Panc1 (cell line): ENCODE data around the gene MAPK8.

Experiments
- POLR2AphosphoS5 ChIP-seq: IDR thresholded peaks from 2 replicates; pipeline ENCODE4 v1.6.1; 2012; ENCODE audit warnings: mild to moderate bottlenecking, low read depth, low read length, moderate library complexity
- SIN3A ChIP-seq: IDR thresholded peaks from 2 replicates; pipeline ENCODE4 v1.6.1; 2012; ENCODE audit warnings: low read depth, mild to moderate bottlenecking, low read length, moderate library complexity, borderline replicate concordance; ENCODE audit not compliant: insufficient read depth
- TF ChIP-seq, protein P1 (sequence below): fragments of 450-650 bp; IDR thresholded peaks from 2 replicates; pipeline ENCODE4 v1.5.1; 2017; ENCODE audit warnings: mild to moderate bottlenecking
- TF ChIP-seq, protein P2 (sequence below), 2 experiments: IDR thresholded peaks; 2 replicates each; pipeline ENCODE4 v1.6.1; 2011 to 2012; ENCODE audit warnings: low read depth in 2 of 2, control low read depth in 1 of 2, low read length in 1 of 2, mild to moderate bottlenecking in 1 of 2, moderate library complexity in 1 of 2; ENCODE audit not compliant: insufficient read depth in 1 of 2

DNA sequence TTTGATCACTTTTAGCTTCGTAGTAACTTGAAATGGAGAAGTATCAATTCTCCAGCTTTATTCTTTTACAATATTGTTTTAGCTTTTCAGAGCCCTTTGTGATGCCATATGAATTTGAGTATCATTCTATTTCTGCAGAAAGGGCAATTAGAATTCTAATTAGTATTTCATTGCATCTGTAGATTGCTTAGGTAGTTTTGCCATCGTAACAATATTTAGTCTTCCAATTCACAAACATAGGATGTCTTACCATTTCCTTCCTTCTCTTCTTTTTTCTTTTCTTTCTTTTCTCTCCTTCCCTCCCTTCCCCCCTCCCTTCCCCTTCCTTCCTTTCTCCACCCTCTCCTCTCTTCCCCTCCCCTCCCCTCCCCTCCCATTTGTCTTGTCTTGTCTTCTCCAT lies 105.0 kb downstream of the MAPK8 start:
- TF ChIP-seq, protein P1, sequence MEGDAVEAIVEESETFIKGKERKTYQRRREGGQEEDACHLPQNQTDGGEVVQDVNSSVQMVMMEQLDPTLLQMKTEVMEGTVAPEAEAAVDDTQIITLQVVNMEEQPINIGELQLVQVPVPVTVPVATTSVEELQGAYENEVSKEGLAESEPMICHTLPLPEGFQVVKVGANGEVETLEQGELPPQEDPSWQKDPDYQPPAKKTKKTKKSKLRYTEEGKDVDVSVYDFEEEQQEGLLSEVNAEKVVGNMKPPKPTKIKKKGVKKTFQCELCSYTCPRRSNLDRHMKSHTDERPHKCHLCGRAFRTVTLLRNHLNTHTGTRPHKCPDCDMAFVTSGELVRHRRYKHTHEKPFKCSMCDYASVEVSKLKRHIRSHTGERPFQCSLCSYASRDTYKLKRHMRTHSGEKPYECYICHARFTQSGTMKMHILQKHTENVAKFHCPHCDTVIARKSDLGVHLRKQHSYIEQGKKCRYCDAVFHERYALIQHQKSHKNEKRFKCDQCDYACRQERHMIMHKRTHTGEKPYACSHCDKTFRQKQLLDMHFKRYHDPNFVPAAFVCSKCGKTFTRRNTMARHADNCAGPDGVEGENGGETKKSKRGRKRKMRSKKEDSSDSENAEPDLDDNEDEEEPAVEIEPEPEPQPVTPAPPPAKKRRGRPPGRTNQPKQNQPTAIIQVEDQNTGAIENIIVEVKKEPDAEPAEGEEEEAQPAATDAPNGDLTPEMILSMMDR, result no peak
- TF ChIP-seq POLR2AphosphoS5 (no peak), SIN3A (no peak)
- TF ChIP-seq, protein P2, sequence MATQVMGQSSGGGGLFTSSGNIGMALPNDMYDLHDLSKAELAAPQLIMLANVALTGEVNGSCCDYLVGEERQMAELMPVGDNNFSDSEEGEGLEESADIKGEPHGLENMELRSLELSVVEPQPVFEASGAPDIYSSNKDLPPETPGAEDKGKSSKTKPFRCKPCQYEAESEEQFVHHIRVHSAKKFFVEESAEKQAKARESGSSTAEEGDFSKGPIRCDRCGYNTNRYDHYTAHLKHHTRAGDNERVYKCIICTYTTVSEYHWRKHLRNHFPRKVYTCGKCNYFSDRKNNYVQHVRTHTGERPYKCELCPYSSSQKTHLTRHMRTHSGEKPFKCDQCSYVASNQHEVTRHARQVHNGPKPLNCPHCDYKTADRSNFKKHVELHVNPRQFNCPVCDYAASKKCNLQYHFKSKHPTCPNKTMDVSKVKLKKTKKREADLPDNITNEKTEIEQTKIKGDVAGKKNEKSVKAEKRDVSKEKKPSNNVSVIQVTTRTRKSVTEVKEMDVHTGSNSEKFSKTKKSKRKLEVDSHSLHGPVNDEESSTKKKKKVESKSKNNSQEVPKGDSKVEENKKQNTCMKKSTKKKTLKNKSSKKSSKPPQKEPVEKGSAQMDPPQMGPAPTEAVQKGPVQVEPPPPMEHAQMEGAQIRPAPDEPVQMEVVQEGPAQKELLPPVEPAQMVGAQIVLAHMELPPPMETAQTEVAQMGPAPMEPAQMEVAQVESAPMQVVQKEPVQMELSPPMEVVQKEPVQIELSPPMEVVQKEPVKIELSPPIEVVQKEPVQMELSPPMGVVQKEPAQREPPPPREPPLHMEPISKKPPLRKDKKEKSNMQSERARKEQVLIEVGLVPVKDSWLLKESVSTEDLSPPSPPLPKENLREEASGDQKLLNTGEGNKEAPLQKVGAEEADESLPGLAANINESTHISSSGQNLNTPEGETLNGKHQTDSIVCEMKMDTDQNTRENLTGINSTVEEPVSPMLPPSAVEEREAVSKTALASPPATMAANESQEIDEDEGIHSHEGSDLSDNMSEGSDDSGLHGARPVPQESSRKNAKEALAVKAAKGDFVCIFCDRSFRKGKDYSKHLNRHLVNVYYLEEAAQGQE (IDR thresholded peaks at IDR 0.05; ENCODE audit: insufficient read depth in 1 of 2, low read depth in 2 of 2, low read length in 1 of 2), result no peak
